ENCODE data around the gene COA7. TPM values are rescaled to one million over a fixed set of nuclear protein-coding genes. Genes with fewer than 3 reads are reported as not detected.
"Not testable (repeated sequence)": the region's sequence is repeated elsewhere in the genome, so short reads cannot be mapped to it uniquely, and the experiment has no call there.

The COA7 gene
- total RNA-seq, 1 donor from 2014 or later, result 13.0 TPM

DNA sequence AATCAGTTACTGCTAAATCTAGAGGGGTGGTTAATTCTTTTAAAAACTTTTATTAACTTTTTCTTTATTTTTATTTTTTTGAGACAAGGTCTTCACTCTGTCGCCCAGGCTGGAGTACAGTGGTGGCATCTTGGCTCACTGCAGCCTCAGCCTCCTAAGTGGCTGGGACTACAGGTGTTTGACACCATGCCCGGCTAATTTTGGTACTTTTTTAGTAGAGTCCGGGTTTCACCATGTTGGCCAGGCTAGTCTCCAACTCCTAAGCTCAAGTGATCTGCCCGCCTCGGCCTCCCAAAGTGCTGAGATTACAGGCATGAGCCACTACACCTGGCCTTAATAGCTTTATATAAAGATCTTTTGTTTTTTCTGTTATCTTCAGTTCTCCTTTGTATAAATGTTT is 40.0 kb upstream of the COA7 start:
- H3K27me3 Mint-ChIP-seq (ENCODE audit: insufficient read depth, low read depth), result peaks cover 5% of the 10 kb centered on the region
- H3K36me3 Mint-ChIP-seq, result peaks cover 20% of the 10 kb centered on the region
- TF ChIP-seq EZH2phosphoT487 (IDR thresholded peaks at IDR 0.05), result no peak
- TF ChIP-seq, protein P1, sequence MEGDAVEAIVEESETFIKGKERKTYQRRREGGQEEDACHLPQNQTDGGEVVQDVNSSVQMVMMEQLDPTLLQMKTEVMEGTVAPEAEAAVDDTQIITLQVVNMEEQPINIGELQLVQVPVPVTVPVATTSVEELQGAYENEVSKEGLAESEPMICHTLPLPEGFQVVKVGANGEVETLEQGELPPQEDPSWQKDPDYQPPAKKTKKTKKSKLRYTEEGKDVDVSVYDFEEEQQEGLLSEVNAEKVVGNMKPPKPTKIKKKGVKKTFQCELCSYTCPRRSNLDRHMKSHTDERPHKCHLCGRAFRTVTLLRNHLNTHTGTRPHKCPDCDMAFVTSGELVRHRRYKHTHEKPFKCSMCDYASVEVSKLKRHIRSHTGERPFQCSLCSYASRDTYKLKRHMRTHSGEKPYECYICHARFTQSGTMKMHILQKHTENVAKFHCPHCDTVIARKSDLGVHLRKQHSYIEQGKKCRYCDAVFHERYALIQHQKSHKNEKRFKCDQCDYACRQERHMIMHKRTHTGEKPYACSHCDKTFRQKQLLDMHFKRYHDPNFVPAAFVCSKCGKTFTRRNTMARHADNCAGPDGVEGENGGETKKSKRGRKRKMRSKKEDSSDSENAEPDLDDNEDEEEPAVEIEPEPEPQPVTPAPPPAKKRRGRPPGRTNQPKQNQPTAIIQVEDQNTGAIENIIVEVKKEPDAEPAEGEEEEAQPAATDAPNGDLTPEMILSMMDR (IDR thresholded peaks at IDR 0.05), result no peak
- no peak overlapping the region for H3K4me3 Mint-ChIP-seq
- Histone ChIP-seq H3K27me3 (no peaks in the 10 kb centered on the region), H3K4me1 (no peaks in the 10 kb centered on the region), H4K20me1 (ENCODE audit: low read depth) (peaks cover 21% of the 10 kb centered on the region), H3K9ac (no peak overlapping the region), H3K4me2 (no peak overlapping the region), H3F3A (ENCODE audit: low read depth) (no peaks in the 10 kb centered on the region), H3K27ac (no peak overlapping the region), H3K79me2 (ENCODE audit: low read depth) (peaks cover 90% of the 10 kb centered on the region), H3K4me3 (no peak overlapping the region), H3K36me3 (no peaks in the 10 kb centered on the region), H2AFZ (replicated peaks) (no peak overlapping the region), H3K9me3 (ENCODE audit: low read depth) (no peaks in the 10 kb centered on the region)
- H3K9me3 Mint-ChIP-seq, result peaks cover 11% of the 10 kb centered on the region
- H3K4me1 Mint-ChIP-seq, result peaks cover 3% of the 10 kb centered on the region
- no peak overlapping the region for H3K27ac Mint-ChIP-seq
- DNase-seq (ENCODE audit: low spot score), result no peak

DNA sequence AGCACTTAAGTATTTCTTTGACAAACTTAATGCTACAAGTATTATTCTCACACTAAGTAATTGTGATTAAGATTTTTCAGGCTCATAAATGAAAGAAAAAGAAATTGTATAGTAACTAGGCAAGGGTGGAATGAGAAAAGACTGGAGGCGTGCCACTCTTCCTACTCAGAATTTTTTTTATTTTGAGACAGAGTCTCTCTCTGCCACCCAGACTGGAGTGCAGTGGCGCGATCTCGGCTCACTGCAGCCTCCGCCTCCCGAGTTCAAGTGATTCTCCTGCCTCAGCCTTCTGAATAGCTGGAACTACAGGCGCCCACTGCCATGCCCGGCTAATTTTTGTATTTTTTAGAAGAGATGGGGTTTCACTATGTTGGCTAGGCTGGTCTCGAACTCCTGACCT is 37.2 kb upstream of the COA7 start:
- H3K4me2 ChIP-seq; DNase-seq (ENCODE audit: low spot score); H3K27ac Mint-ChIP-seq; H3K27ac ChIP-seq; H3K27me3 Mint-ChIP-seq (ENCODE audit: insufficient read depth, low read depth); H3K4me3 Mint-ChIP-seq; H3K9ac ChIP-seq; H3K36me3 ChIP-seq; H3K9me3 ChIP-seq (ENCODE audit: low read depth); H3K4me3 ChIP-seq; H3K27me3 ChIP-seq; H2AFZ ChIP-seq (replicated peaks); H3K4me1 Mint-ChIP-seq; H3K36me3 Mint-ChIP-seq; H3F3A ChIP-seq (ENCODE audit: low read depth); H3K9me3 Mint-ChIP-seq; H3K4me1 ChIP-seq: not testable (repeated sequence)
- Histone ChIP-seq H4K20me1 (ENCODE audit: low read depth) (peaks cover 22% of the 10 kb centered on the region), H3K79me2 (ENCODE audit: low read depth) (peaks cover 97% of the 10 kb centered on the region)

DNA sequence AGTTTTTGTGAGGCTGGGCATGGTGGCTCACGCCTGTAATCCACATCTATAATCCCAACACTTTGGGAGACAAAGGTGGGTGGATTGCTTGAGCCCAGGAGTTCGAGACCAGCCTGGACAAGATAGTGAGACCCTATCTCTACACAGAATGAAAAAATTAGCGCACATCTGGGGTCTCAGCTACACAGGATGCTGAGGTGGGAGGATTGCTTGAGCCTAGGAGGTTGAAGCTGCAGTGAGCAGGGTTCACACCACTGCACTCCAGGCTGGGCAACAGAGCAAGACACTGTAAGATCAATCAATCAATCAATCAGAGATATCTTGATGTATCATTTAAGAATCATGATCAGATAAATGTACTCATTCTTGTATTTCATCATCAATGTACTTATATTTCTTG is 35.2 kb upstream of the COA7 start:
- no peak for TF ChIP-seq EZH2phosphoT487 (IDR thresholded peaks at IDR 0.05)
- TF ChIP-seq, protein P1 (IDR thresholded peaks at IDR 0.05), result no peak
- TF ChIP-seq EZH2 (IDR thresholded peaks at IDR 0.05), result no peak
- Histone ChIP-seq H2AFZ (replicated peaks) (no peak overlapping the region), H4K20me1 (ENCODE audit: low read depth) (peaks cover 29% of the 10 kb centered on the region), H3K9ac (no peak overlapping the region), H3F3A (ENCODE audit: low read depth) (peaks cover 4% of the 10 kb centered on the region), H3K79me2 (ENCODE audit: low read depth) (peaks cover 99% of the 10 kb centered on the region), H3K4me2 (no peak overlapping the region), H3K9me3 (ENCODE audit: low read depth) (no peaks in the 10 kb centered on the region), H3K4me1 (peaks cover 7% of the 10 kb centered on the region), H3K27ac (no peak overlapping the region), H3K4me3 (no peak overlapping the region), H3K36me3 (no peaks in the 10 kb centered on the region), H3K27me3 (no peaks in the 10 kb centered on the region)
- Mint-ChIP-seq H3K4me3 (no peak overlapping the region), H3K27ac (no peak overlapping the region), H3K9me3 (no peaks in the 10 kb centered on the region), H3K36me3 (no peaks in the 10 kb centered on the region), H3K27me3 (ENCODE audit: insufficient read depth, low read depth) (no peaks in the 10 kb centered on the region), H3K4me1 (peaks cover 13% of the 10 kb centered on the region)
- no peak for DNase-seq (ENCODE audit: low spot score)

DNA sequence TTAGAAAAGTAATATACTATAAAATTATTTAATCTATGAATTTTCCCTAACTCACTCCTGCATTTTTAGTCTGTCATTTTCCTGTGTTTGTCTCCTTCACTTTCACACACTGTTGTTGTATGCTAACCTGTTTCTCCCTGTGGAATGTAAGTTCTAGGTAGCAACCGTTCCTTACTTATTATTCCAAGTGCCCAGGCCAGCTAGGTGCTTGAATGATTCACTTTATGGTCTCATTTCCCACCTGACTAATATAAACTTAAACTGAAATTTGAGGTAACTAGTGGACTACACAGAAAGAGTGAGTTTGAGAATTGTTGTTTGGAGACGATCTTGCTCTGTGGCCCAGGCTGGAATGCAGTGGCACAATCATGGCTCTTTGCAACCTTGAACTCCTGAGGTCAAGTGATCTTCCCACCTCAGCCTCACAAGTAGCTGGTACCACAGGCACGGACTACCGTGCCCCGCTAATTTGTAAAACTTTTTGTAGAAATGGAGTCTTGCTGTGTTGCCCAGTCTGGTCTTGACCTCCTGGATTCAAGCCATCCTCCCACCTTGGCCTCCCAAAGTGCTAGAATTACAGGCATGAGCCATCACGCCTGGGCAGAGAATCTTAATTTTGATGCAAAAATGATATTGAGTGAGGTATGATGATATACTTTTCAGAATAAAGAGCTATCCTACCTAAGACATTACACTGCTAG is 30.0 kb upstream of the COA7 start:
- Histone ChIP-seq H3K4me2 (peak overlapping the region; percentile 90), H3K4me3 (peak overlapping the region; percentile 80)

More for the DNA sequence above, 30.0 kb upstream of the COA7 start:
- Histone ChIP-seq H3K36me3 (no peaks in the 10 kb centered on the region), H3F3A (ENCODE audit: low read depth) (peaks cover 7% of the 10 kb centered on the region), H3K9me3 (ENCODE audit: low read depth) (no peaks in the 10 kb centered on the region), H3K27ac (no peak overlapping the region), H3K27me3 (no peaks in the 10 kb centered on the region), H4K20me1 (ENCODE audit: low read depth) (peaks cover 30% of the 10 kb centered on the region), H2AFZ (replicated peaks) (no peak overlapping the region), H3K9ac (no peak overlapping the region), H3K79me2 (ENCODE audit: low read depth) (peaks cover 65% of the 10 kb centered on the region), H3K4me1 (peaks cover 16% of the 10 kb centered on the region)
- no peaks in the 10 kb centered on the region for H3K36me3 Mint-ChIP-seq
- no peak overlapping the region for H3K27ac Mint-ChIP-seq
- TF ChIP-seq EZH2 (IDR thresholded peaks at IDR 0.05) (no peak), EZH2phosphoT487 (IDR thresholded peaks at IDR 0.05) (no peak)
- TF ChIP-seq, protein P1 (IDR thresholded peaks at IDR 0.05), result no peak
- H3K27me3 Mint-ChIP-seq (ENCODE audit: insufficient read depth, low read depth), result no peaks in the 10 kb centered on the region
- H3K4me1 Mint-ChIP-seq, result peaks cover 29% of the 10 kb centered on the region
- DNase-seq (ENCODE audit: low spot score), result no peak
- no peaks in the 10 kb centered on the region for H3K9me3 Mint-ChIP-seq
- H3K4me3 Mint-ChIP-seq, result peak overlapping the region; percentile 94

Measured in neural progenitor cell (in vitro differentiated cells).